AG09319 (cell line): ENCODE results near the gene ALDH4A1.

Experiments
- DNase-seq: peaks from one replicate; pipeline ENCODE4 v3.0.0-alpha.2; 2010; ENCODE audit warnings: low read depth; ENCODE audit errors: extremely low read depth
- CTCF ChIP-seq: IDR thresholded peaks from 2 replicates; pipeline ENCODE4 v1.5.1; 2011; ENCODE audit warnings: low read depth, mild to moderate bottlenecking, inconsistent platforms, low read length, moderate library complexity

Gene ALDH4A1

GRCh38 chr1:18948048-18948912, 45.9 kb upstream of the ALDH4A1 start:
- no peak for TF ChIP-seq CTCF
- no peak for DNase-seq

- DNase-seq: no peak
Observed at GRCh38 chr1:18947570-18947969, 45.2 kb upstream of the ALDH4A1 start.

GRCh38 chr1:18946550-18947381, 44.4 kb upstream of the ALDH4A1 start:
- no peak for TF ChIP-seq CTCF

More at GRCh38 chr1:18947570-18947969, 45.2 kb upstream of the ALDH4A1 start:
- TF ChIP-seq CTCF: no peak

GRCh38 chr1:18945401-18945849, 43.1 kb upstream of the ALDH4A1 start:
- no peak for TF ChIP-seq CTCF
- no peak for DNase-seq

More at GRCh38 chr1:18946550-18947381, 44.4 kb upstream of the ALDH4A1 start:
- no peak for DNase-seq

- no peak for TF ChIP-seq CTCF
- DNase-seq: no peak
Observed at GRCh38 chr1:18944810-18945209, 42.5 kb upstream of the ALDH4A1 start.

GRCh38 chr1:18943914-18944572, 41.7 kb upstream of the ALDH4A1 start:
- TF ChIP-seq CTCF: no peak
- DNase-seq: no peak
